ENCODE measurements around the gene DAGLA.

Gene DAGLA

GRCh38 chr11:61778357-61778886, 98.2 kb downstream of the DAGLA start:
- in situ Hi-C loops (cut with MboI; ENCODE audit: low sequenced_read_pairs): no loop called here

- in situ Hi-C loops (cut with MboI; ENCODE audit: low sequenced_read_pairs): no loop called here
Observed at GRCh38 chr11:61778920-61779650, 98.9 kb downstream of the DAGLA start.

GRCh38 chr11:61779666-61780525, 99.7 kb downstream of the DAGLA start:
- in situ Hi-C loops (cut with MboI; ENCODE audit: low sequenced_read_pairs): no loop called here

DNA sequence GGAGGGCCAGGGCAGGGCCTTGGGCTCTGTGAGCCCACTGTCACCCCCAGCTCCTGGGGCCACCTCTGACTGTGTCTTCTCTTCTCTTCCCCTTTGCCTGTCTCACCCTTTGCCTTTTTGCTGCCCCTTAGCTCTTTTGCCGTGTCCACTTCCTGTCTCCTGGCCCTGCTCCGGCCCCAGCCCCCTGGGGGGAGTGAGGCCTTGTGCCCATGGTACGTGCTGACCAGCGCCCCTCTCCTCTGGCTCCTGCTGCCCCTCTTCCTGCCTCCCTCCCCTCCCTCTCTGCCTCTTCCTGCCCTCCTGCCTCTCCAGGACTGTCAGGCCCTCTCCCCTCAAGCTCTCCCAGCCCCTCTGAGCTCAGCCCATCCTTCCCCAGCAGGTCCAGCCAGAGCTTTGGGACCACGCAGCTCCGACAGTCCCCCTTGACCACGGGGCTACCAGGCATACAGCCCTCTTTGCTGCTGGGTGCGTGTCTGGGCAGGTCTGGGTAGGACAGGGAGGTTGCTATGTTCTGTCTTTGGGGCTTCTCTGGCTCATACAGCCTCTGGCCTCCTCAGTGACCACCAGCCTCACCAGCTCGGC, 100.5 kb downstream of the DAGLA start:
- in situ Hi-C loops (cut with MboI; ENCODE audit: low sequenced_read_pairs): no loop called here

GRCh38 chr11:61781585-61781984, 101.4 kb downstream of the DAGLA start:
- in situ Hi-C loops (cut with MboI; ENCODE audit: low sequenced_read_pairs): no loop called here

DNA sequence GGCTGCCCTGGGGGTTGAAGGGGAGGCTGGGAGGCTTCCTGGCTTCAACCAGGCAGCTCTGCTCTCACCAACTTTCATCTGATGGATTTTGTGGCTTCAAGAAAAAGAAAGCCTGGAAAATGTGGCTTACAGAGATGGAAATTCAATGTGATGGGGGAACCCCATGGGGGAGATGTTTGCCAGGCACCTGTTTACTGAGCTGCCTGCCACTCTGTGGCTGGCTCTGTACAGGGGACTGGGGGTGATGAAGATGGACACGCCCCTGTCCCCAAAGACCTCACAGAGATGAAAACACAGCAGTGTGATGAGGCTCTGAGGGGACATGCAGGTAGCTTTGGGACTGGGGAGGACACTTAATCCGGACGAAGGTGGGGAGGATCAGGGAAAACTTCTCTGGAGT, 102.1 kb downstream of the DAGLA start:
- in situ Hi-C loops (cut with MboI; ENCODE audit: low sequenced_read_pairs): no loop called here

- in situ Hi-C loops (cut with MboI; ENCODE audit: low sequenced_read_pairs): no loop called here
Observed at GRCh38 chr11:61782841-61783240, 102.7 kb downstream of the DAGLA start.

- in situ Hi-C loops (cut with MboI; ENCODE audit: low sequenced_read_pairs): no loop called here
Observed at GRCh38 chr11:61783717-61784505, 103.7 kb downstream of the DAGLA start.

DNA sequence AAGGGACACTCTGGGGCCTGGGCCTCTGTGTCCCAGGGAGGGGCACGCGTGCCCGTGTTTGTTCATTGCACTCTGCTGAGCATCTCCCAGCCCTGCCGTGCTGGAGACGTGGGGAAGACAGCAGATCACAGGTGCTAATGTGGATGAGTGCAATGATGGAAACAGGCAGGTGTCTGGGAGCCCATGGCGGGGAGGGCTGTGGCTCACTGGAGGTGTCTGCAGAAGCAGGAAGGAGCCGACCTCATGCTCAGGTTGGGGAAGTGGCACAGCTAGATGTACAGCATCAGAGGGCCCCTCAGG, 104.3 kb downstream of the DAGLA start:
- in situ Hi-C loops (cut with MboI; ENCODE audit: low sequenced_read_pairs): no loop called here

DNA sequence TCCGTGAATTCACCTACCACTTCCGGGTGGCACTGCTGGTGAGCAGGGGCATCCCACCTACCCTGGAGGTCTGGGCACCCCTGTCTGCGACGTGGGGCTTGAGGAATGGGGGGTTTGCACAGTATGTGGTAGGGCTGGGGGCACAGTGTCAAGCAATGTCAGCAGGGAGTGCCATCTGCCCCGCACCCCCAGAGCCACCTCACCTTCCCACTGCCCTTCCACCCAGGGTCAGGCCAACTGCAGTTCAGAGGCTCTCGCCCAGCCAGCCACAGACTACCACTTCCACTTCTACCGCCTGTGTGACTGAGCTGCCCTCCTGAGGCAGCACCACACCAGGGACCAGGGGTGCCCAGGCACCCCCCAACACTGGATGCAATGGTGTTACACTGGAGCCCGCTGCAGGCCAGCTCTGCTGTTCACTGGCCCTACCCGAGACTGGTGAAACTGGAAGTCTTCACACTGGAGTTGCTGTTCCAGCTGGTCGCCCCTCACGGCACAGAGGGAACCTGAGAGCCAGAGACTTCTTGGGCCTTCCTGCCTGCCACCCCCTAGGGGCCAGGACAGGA, 105.7 kb downstream of the DAGLA start:
- in situ Hi-C loops (cut with MboI; ENCODE audit: low sequenced_read_pairs): no loop called here

GRCh38 chr11:61787928-61788491, 107.8 kb downstream of the DAGLA start:
- in situ Hi-C loops (cut with MboI; ENCODE audit: low sequenced_read_pairs): no loop called here

DNA sequence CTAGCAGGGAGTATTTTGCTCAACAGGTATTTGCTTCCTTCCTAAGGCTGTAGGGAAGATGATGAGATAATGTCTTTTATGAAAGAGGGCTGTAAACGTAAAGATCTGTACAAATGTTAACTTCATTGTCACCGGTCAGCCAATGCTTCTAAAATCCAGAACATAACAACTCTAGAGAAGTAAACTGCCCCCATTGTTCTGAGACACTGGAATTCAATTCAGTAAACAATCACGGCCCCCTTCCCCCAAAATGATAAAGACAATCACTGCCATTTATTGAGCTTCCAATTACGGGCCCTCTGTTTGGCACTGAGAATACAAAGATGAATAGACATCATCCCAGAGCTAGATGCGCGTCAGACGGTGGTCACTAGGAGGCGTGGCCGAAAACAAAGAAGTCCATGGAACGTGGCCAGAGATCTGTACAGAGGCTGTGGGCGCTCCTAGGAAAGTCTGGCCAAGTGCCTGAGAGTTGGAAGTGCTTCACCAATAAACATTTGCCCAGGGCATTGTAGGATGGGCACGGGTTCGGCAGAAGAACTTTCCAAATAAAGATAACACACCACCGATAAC, 111.6 kb downstream of the DAGLA start:
- in situ Hi-C loops (cut with MboI; ENCODE audit: low sequenced_read_pairs): no loop called here

- in situ Hi-C loops (cut with MboI; ENCODE audit: low sequenced_read_pairs): no loop called here
Observed at GRCh38 chr11:61792310-61793082, 112.3 kb downstream of the DAGLA start, which contains the start of the genes FEN1 and TMEM258. FEN1 (plus strand) TSS chr11:61792911; CDS start chr11:61795362, 2,451 bp downstream. TMEM258 (minus strand) TSS chr11:61792599; CDS start chr11:61792558, 41 bp downstream.

- in situ Hi-C loops (cut with MboI; ENCODE audit: low sequenced_read_pairs): no loop called here
Observed at GRCh38 chr11:61793083-61793828, 113.1 kb downstream of the DAGLA start.

GRCh38 chr11:61793829-61794204, 113.6 kb downstream of the DAGLA start:
- in situ Hi-C loops (cut with MboI; ENCODE audit: low sequenced_read_pairs): no loop called here

DNA sequence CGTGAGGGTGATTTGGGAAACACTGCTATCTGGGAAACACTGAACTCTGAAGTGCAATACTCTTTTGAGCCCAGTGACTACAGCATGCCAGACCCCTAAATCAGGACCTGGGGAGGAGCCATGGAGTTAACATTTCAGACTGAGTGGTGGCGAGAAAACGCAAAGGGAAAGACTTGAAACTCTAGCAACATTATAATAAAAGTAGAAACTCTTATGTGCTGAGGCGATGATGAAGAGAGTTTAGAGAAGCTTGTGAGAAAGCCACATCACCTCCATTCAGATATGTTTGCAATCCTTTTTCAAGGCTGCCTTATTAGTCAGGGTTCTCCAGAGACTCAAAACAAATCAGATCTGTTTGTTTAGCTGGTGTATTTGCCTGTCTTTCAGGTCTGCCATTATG, 114.4 kb downstream of the DAGLA start:
- in situ Hi-C loops (cut with MboI; ENCODE audit: low sequenced_read_pairs): no loop called here

GRCh38 chr11:61795459-61795858, 115.3 kb downstream of the DAGLA start:
- in situ Hi-C loops (cut with MboI; ENCODE audit: low sequenced_read_pairs): no loop called here

GRCh38 chr11:61795876-61796526, 115.8 kb downstream of the DAGLA start:
- in situ Hi-C loops (cut with MboI; ENCODE audit: low sequenced_read_pairs): no loop called here
